Measurements from ENCODE around the gene SLC8A1.
A peak's percentile ranks its signal among the peaks of the same experiment; 100 is the strongest.

SLC8A1 gene

DNA sequence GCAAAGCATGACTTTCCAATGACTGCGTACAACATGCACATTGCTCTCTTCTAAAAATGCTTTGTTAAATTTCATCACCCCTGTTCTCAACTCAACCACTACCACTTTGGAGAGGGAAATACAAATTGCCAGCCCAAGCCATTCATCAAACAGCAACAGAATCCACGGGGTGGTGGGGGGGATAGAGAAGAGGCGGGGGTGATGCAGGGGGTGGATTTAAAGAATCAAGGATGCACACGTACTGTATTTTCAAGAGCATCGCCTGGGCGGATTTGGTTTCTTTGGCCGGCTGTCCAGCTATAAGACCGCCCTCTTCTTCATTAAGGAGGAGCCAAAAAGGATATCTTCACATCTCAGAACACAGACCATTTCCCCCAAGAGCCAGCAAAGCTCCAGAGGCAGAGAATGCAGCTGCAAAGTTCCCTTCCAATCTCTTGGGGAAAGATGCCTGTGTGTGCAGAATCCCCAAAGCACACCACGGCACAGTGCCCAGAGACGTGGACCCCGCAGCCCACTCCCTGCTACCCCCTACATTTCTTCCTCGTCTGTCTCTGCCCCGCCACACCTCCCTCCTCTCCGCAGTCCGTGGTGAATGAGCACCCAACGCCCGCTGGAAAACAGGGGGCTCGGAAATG, 977 bp downstream of the SLC8A1 start:
- H3K27ac Mint-ChIP-seq, result peak overlapping the region; percentile 84
- no peaks in the 10 kb centered on the region for H3K27me3 Mint-ChIP-seq
- intact Hi-C loops (cut with micrococcal nuclease), result loop anchor here (5.0 kb wide), 2 partner anchors 59 to 539 kb away; no protein-coding TSS in a partner anchor
- H3K36me3 Mint-ChIP-seq (ENCODE audit: low read depth), result peaks cover 22% of the 10 kb centered on the region
- peak overlapping the region; percentile 98 for H3K4me3 Mint-ChIP-seq
- no peaks in the 10 kb centered on the region for H3K9me3 Mint-ChIP-seq
- H3K4me1 Mint-ChIP-seq (ENCODE audit: low read depth), result peaks cover 85% of the 10 kb centered on the region

GRCh38 chr2:40450066-40450795, 1.7 kb downstream of the SLC8A1 start:
- peak overlapping the region; percentile 98 for H3K4me3 Mint-ChIP-seq
- peaks cover 22% of the 10 kb centered on the region for H3K36me3 Mint-ChIP-seq (ENCODE audit: low read depth)
- peak overlapping the region; percentile 84 for H3K27ac Mint-ChIP-seq
- H3K9me3 Mint-ChIP-seq, result no peaks in the 10 kb centered on the region
- H3K4me1 Mint-ChIP-seq (ENCODE audit: low read depth), result peaks cover 85% of the 10 kb centered on the region
- intact Hi-C loops (cut with micrococcal nuclease), result loop anchor here (5.0 kb wide), 2 partner anchors 58 to 538 kb away; no protein-coding TSS in a partner anchor
- H3K27me3 Mint-ChIP-seq, result no peaks in the 10 kb centered on the region

- no peaks in the 10 kb centered on the region for H3K27me3 Mint-ChIP-seq
- H3K9me3 Mint-ChIP-seq, result no peaks in the 10 kb centered on the region
- H3K4me3 Mint-ChIP-seq, result no peak overlapping the region
- no peak overlapping the region for H3K27ac Mint-ChIP-seq
- H3K4me1 Mint-ChIP-seq (ENCODE audit: low read depth), result peaks cover 74% of the 10 kb centered on the region
- intact Hi-C loops (cut with micrococcal nuclease), result loop anchor here (2.0 to 10.0 kb wide), 2 partner anchors 94 to 106 kb away; no protein-coding TSS in a partner anchor
- peaks cover 28% of the 10 kb centered on the region for H3K36me3 Mint-ChIP-seq (ENCODE audit: low read depth)
Measured at GRCh38 chr2:40448476-40449079, 3.3 kb downstream of the SLC8A1 start.

- Mint-ChIP-seq H3K27ac (peak overlapping the region; percentile 38), H3K4me3 (no peak overlapping the region), H3K36me3 (ENCODE audit: low read depth) (peaks cover 7% of the 10 kb centered on the region), H3K4me1 (ENCODE audit: low read depth) (peaks cover 58% of the 10 kb centered on the region), H3K27me3 (no peaks in the 10 kb centered on the region), H3K9me3 (no peaks in the 10 kb centered on the region)
- intact Hi-C loops (cut with micrococcal nuclease), result loop anchor here (10.0 kb wide), 1 partner anchor 91 kb away; no protein-coding TSS in a partner anchor
Measured at GRCh38 chr2:40445467-40445866, 6.4 kb downstream of the SLC8A1 start.

- Mint-ChIP-seq H3K9me3 (no peaks in the 10 kb centered on the region), H3K36me3 (ENCODE audit: low read depth) (peaks cover 12% of the 10 kb centered on the region), H3K4me1 (ENCODE audit: low read depth) (peaks cover 48% of the 10 kb centered on the region), H3K27me3 (no peaks in the 10 kb centered on the region), H3K27ac (peak overlapping the region; percentile 66), H3K4me3 (peak overlapping the region; percentile 34)
- intact Hi-C loops (cut with micrococcal nuclease), result loop anchor here (10.0 kb wide), 1 partner anchor 86 kb away; no protein-coding TSS in a partner anchor
Measured at GRCh38 chr2:40440835-40441234, 11.1 kb downstream of the SLC8A1 start.

DNA sequence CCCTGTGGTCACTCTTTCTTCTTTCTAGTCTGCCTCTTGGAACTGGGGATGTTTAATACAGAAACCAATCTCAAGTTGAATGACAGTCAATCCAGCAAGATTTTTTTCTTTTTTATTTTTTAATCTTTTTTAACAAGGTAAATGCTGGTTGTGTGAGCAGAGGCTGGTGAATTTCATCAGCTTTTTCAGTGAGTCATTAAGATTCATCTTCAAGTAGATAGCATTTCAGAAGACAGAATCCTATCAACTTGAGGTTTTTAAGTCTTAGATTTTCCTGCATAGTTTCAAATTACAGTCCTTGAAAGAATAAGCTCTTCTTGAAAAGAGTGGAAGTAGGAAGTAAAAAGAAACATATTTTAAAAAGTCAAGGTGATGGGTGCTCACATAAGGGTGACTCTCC, 12.4 kb downstream of the SLC8A1 start:
- Mint-ChIP-seq H3K27ac (no peak overlapping the region), H3K27me3 (no peaks in the 10 kb centered on the region), H3K9me3 (no peaks in the 10 kb centered on the region), H3K4me1 (ENCODE audit: low read depth) (peaks cover 52% of the 10 kb centered on the region), H3K36me3 (ENCODE audit: low read depth) (peaks cover 10% of the 10 kb centered on the region), H3K4me3 (no peak overlapping the region)
- intact Hi-C loops (cut with micrococcal nuclease), result no loop called here

- Mint-ChIP-seq H3K27me3 (no peaks in the 10 kb centered on the region), H3K27ac (no peak overlapping the region), H3K4me3 (no peak overlapping the region), H3K9me3 (no peaks in the 10 kb centered on the region), H3K36me3 (ENCODE audit: low read depth) (peaks cover 6% of the 10 kb centered on the region), H3K4me1 (ENCODE audit: low read depth) (peaks cover 67% of the 10 kb centered on the region)
- intact Hi-C loops (cut with micrococcal nuclease), result no loop called here
Measured at GRCh38 chr2:40436093-40436475, 15.8 kb downstream of the SLC8A1 start.

DNA sequence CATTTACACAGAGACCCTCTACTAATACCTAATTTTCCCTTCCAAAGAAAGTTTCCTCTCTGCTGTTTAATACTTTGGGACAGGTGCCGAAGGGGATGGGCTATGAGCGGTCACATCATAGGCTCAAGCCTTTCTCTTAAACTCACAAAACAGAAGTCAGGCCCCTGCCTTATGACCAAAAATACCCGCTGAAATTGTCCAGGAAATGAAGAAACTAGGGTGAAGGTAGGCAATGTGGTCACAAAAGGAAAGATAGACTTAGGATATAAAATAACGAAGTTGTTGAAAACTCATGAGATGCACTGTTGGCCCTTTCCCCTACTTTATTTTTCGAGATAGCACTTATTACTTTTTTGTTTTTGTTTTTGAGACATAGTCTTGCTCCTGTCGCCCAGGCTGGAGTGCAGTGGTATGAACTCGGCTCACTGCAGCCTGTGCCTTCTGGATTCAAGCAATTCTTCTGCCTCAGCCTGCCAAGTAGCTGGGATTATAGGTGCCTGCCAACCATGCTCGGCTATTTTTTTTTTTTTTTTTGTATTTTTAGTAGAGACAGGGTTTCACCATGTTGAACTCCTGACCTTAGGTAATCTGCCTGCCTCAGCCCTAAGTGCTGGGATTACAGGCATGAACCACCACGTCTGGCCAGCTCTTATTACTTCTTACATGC, 16.3 kb downstream of the SLC8A1 start:
- no peak overlapping the region for H3K27ac Mint-ChIP-seq
- H3K4me1 Mint-ChIP-seq (ENCODE audit: low read depth), result peaks cover 66% of the 10 kb centered on the region
- peaks cover 6% of the 10 kb centered on the region for H3K36me3 Mint-ChIP-seq (ENCODE audit: low read depth)
- H3K27me3 Mint-ChIP-seq, result no peaks in the 10 kb centered on the region
- H3K4me3 Mint-ChIP-seq, result no peak overlapping the region
- intact Hi-C loops (cut with micrococcal nuclease), result no loop called here
- no peaks in the 10 kb centered on the region for H3K9me3 Mint-ChIP-seq

DNA sequence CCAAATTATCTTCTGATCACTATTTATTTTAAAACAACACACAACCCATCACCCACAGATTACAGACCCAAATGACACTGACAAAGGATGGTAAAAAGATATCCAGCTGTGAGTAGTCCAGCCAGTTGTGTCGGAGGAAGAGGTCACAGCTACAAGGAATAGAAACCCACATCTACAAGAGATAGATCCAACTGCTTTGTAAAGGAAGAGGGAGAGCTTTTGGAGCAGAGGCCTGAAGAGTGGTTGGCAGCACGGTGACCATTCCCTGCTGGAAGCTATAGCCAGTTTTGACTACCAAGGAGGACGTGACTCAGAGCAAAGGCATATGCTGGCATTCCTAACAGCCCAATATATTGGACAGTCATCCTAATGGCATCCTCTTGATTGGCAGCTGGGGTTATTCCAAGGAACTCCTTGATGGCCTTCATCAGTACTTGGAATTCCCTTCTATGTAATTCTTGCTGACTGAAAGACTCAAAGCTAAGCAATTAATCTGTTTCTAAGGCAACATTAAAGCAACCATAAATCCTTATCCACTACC, 17.1 kb downstream of the SLC8A1 start:
- H3K4me3 Mint-ChIP-seq, result no peak overlapping the region
- intact Hi-C loops (cut with micrococcal nuclease), result loop anchor here (5.0 kb wide), 1 partner anchor 42 kb away; no protein-coding TSS in a partner anchor

DNA sequence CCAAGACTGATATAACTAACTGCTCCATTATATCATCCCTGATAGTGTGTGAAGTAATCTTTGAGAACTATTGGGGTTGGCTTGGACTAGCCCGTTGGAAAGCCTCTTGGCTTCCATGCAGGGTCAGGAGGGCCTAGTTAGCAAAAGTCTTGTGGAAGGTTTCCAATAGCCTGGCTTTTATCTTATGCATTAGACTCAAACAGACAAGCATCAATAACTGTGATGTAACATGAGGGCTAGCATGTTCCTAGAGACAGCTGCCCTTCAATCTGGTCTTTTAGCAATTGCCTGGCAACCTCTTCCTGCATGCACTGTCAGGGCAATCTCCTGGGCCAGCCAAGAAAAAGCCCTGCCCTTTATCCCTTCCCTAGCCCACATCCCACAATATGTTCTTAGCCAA, 18.2 kb downstream of the SLC8A1 start:
- intact Hi-C loops (cut with micrococcal nuclease), result loop anchor here (5.0 kb wide), 1 partner anchor 41 kb away; no protein-coding TSS in a partner anchor
- no peak overlapping the region for H3K4me3 Mint-ChIP-seq
- H3K27me3 Mint-ChIP-seq, result no peaks in the 10 kb centered on the region
- no peak overlapping the region for H3K27ac Mint-ChIP-seq
- peaks cover 15% of the 10 kb centered on the region for H3K36me3 Mint-ChIP-seq (ENCODE audit: low read depth)
- H3K4me1 Mint-ChIP-seq (ENCODE audit: low read depth), result peaks cover 63% of the 10 kb centered on the region
- no peaks in the 10 kb centered on the region for H3K9me3 Mint-ChIP-seq

More for the DNA sequence above, 17.1 kb downstream of the SLC8A1 start:
- Mint-ChIP-seq H3K9me3 (no peaks in the 10 kb centered on the region), H3K27me3 (no peaks in the 10 kb centered on the region), H3K27ac (no peak overlapping the region), H3K36me3 (ENCODE audit: low read depth) (peaks cover 6% of the 10 kb centered on the region), H3K4me1 (ENCODE audit: low read depth) (peaks cover 66% of the 10 kb centered on the region)

DNA sequence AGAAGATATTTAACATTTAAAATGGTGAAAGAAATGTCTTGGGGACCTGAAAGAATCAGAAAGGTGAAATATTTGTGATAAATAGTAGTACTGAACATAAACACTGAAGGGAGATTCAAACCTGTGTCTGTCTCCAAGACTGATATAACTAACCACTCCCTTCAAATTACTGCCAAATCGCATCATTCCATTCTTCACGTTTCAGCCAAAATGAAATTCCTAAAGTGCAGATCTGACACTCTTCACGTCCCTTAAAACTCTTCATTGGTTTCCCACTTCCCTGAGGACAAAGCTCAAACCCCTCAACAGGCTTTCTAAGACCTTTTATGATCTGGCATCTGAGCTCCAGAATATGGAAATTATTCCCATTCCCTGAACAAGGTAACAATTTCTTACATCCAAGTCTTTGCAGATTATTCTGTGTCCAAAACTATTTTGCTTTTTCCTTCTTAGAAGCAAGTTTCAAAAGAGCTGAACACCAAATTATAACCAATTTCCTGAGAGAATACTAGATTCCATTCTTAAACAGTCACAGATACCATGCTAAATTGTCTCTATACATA, 18.9 kb downstream of the SLC8A1 start:
- Mint-ChIP-seq H3K27me3 (no peaks in the 10 kb centered on the region), H3K4me1 (ENCODE audit: low read depth) (peaks cover 64% of the 10 kb centered on the region), H3K27ac (no peak overlapping the region), H3K4me3 (no peak overlapping the region), H3K36me3 (ENCODE audit: low read depth) (peaks cover 15% of the 10 kb centered on the region), H3K9me3 (no peaks in the 10 kb centered on the region)
- intact Hi-C loops (cut with micrococcal nuclease), result loop anchor here (5.0 kb wide), 1 partner anchor 41 kb away; no protein-coding TSS in a partner anchor

GRCh38 chr2:40431600-40431955, 20.3 kb downstream of the SLC8A1 start:
- Mint-ChIP-seq H3K9me3 (no peaks in the 10 kb centered on the region), H3K36me3 (ENCODE audit: low read depth) (peaks cover 9% of the 10 kb centered on the region), H3K27me3 (no peaks in the 10 kb centered on the region), H3K27ac (peak overlapping the region; percentile 58), H3K4me1 (ENCODE audit: low read depth) (peaks cover 58% of the 10 kb centered on the region), H3K4me3 (no peak overlapping the region)
- intact Hi-C loops (cut with micrococcal nuclease), result loop anchor here (5.0 kb wide), 1 partner anchor 39 kb away; no protein-coding TSS in a partner anchor
